DOHH2 (cell line): ENCODE results near the gene MIAT.

Experiments used
- H3F3A ChIP-seq: fragments of 200-600 bp; sonication (generic), shearing (Covaris generic); 2 replicates; pipeline ENCODE4 v1.6.0; 2016; ENCODE audit warnings: antibody characterized with exemption, mild to moderate bottlenecking; ENCODE audit not compliant: control insufficient read depth, insufficient read depth
- H3K27ac ChIP-seq: fragments of 200-600 bp; sonication (generic); 2 replicates; pipeline ENCODE4 v1.5.1; 2014; ENCODE audit warnings: low read depth, mild to moderate bottlenecking, low read length, moderate library complexity
- H3K27me3 ChIP-seq: fragments of 200-600 bp; sonication (generic); 2 replicates; pipeline ENCODE4 v1.6.1; 2014; ENCODE audit warnings: mild to moderate bottlenecking, low read length, mixed read lengths; ENCODE audit not compliant: control insufficient read depth
- H3K36me3 ChIP-seq: fragments of 200-600 bp; sonication (generic); 2 replicates; pipeline ENCODE4 v1.6.1; 2014; ENCODE audit warnings: mild to moderate bottlenecking, low read length, moderate library complexity, mixed read lengths; ENCODE audit not compliant: control insufficient read depth
- H3K4me1 ChIP-seq: fragments of 200-600 bp; sonication (generic); 2 replicates; pipeline ENCODE4 v1.6.1; 2014; ENCODE audit warnings: mild to moderate bottlenecking, low read length, mixed read lengths; ENCODE audit not compliant: control insufficient read depth
- H3K4me2 ChIP-seq: fragments of 200-600 bp; sonication (generic); 2 replicates; pipeline ENCODE4 v1.6.0; 2014; ENCODE audit warnings: mild to moderate bottlenecking, low read length, moderate library complexity
- H3K4me3 ChIP-seq: fragments of 200-600 bp; sonication (generic); 2 replicates; pipeline ENCODE4 v1.5.1; 2014; ENCODE audit warnings: mild to moderate bottlenecking, low read length, mixed read lengths
- H3K79me2 ChIP-seq: fragments of 200-600 bp; sonication (generic); 2 replicates; pipeline ENCODE4 v1.6.1; 2014; ENCODE audit warnings: mild to moderate bottlenecking, low read length, mixed read lengths; ENCODE audit not compliant: control insufficient read depth
- H3K9me2 ChIP-seq: fragments of 200-600 bp; sonication (generic); replicated peaks from 2 replicates; pipeline ENCODE4 v1.6.1; 2014; ENCODE audit warnings: mild to moderate bottlenecking, low read length, mixed read lengths; ENCODE audit not compliant: control insufficient read depth
- H3K9me3 ChIP-seq: fragments of 200-600 bp; sonication (generic); 2 replicates; pipeline ENCODE4 v1.6.1; 2014; ENCODE audit warnings: antibody characterized with exemption, low read length, mixed read lengths; ENCODE audit not compliant: control insufficient read depth, insufficient read depth
- H4K20me1 ChIP-seq: fragments of 200-600 bp; sonication (generic); 2 replicates; pipeline ENCODE4 v1.6.0; 2014; ENCODE audit warnings: low read depth, mild to moderate bottlenecking, antibody characterized with exemption, low read length, moderate library complexity; ENCODE audit not compliant: control insufficient read depth, insufficient read depth
- CTCF ChIP-seq: fragments of 200-600 bp; sonication (generic); IDR thresholded peaks from one replicate; pipeline ENCODE4 v1.5.1; 2014; ENCODE audit warnings: antibody characterized with exemption, mild to moderate bottlenecking, low read depth, low read length; ENCODE audit not compliant: poor library complexity, severe bottlenecking
- EZH2phosphoT487 ChIP-seq: fragments of 200-600 bp; sonication (generic); IDR thresholded peaks from 2 replicates; pipeline ENCODE4 v1.6.1; 2017; ENCODE audit warnings: borderline replicate concordance, mild to moderate bottlenecking, antibody characterized with exemption, low read length, moderate library complexity, mixed read lengths

MIAT gene

GRCh38 chr22:26707090-26707489 is 49.7 kb downstream of the MIAT start:
- Histone ChIP-seq H3K27ac (no peak overlapping the region), H3F3A (no peaks in the 10 kb centered on the region), H3K9me3 (no peaks in the 10 kb centered on the region), H3K27me3 (no peaks in the 10 kb centered on the region), H3K9me2 (no peaks in the 10 kb centered on the region), H3K79me2 (no peaks in the 10 kb centered on the region), H3K4me2 (no peak overlapping the region), H3K36me3 (no peaks in the 10 kb centered on the region), H3K4me1 (no peaks in the 10 kb centered on the region), H4K20me1 (0 out of 2 replicates have a peak, but pooled peaks cover 3% of the 10 kb centered on the region), H3K4me3 (no peak overlapping the region)
- TF ChIP-seq CTCF = no peak
- no peak for TF ChIP-seq EZH2phosphoT487

- Histone ChIP-seq H3K36me3 (no peaks in the 10 kb centered on the region), H3K9me3 (no peaks in the 10 kb centered on the region), H3F3A (no peaks in the 10 kb centered on the region), H3K79me2 (no peaks in the 10 kb centered on the region), H4K20me1 (0 out of 2 replicates have a peak, but pooled peaks cover 3% of the 10 kb centered on the region), H3K9me2 (no peaks in the 10 kb centered on the region), H3K4me3 (no peak overlapping the region), H3K4me2 (no peak overlapping the region), H3K27ac (no peak overlapping the region), H3K27me3 (no peaks in the 10 kb centered on the region), H3K4me1 (no peaks in the 10 kb centered on the region)
- TF ChIP-seq CTCF = no peak
- no peak for TF ChIP-seq EZH2phosphoT487
Observed at GRCh38 chr22:26707581-26707980, 50.2 kb downstream of the MIAT start.

- no peaks in the 10 kb centered on the region for H3K36me3 ChIP-seq
- H3K9me3 ChIP-seq = no peaks in the 10 kb centered on the region
- no peaks in the 10 kb centered on the region for H3K4me1 ChIP-seq
- H3K27me3 ChIP-seq = no peaks in the 10 kb centered on the region
- H3K4me2 ChIP-seq = no peak overlapping the region
- H3F3A ChIP-seq = no peaks in the 10 kb centered on the region
- H4K20me1 ChIP-seq = 0 out of 2 replicates have a peak, but pooled peaks cover 3% of the 10 kb centered on the region
- no peaks in the 10 kb centered on the region for H3K79me2 ChIP-seq
- H3K9me2 ChIP-seq = no peaks in the 10 kb centered on the region
- TF ChIP-seq CTCF (no peak), EZH2phosphoT487 (no peak)
- no peak overlapping the region for H3K27ac ChIP-seq
- no peak overlapping the region for H3K4me3 ChIP-seq
Observed at GRCh38 chr22:26708256-26709009, 51.0 kb downstream of the MIAT start.
